Activated CD4-positive, alpha-beta T cell treated with anti-CD3 and anti-CD28 coated beads for 48 hours (primary cell): ENCODE data around the gene SERGEF.

Experiments used
- DNase-seq: peaks from one replicate; pipeline ENCODE4 v3.0.0-alpha.2; 2020

The SERGEF gene

GRCh38 chr11:17807034-17807433 is 205.8 kb downstream of the SERGEF start:
- no peak for DNase-seq

- no peak for DNase-seq
Measured at GRCh38 chr11:17805873-17806272, 207.0 kb downstream of the SERGEF start.

- DNase-seq: no peak
Measured at GRCh38 chr11:17805043-17805442, 207.8 kb downstream of the SERGEF start.

- no peak for DNase-seq
Measured at GRCh38 chr11:17803754-17804334, 209.0 kb downstream of the SERGEF start.

GRCh38 chr11:17802491-17802890 is 210.4 kb downstream of the SERGEF start:
- DNase-seq: no peak

- DNase-seq: no peak
Measured at GRCh38 chr11:17801166-17801565, 211.7 kb downstream of the SERGEF start.

- no peak for DNase-seq
Measured at GRCh38 chr11:17799147-17799546, 213.7 kb downstream of the SERGEF start.

GRCh38 chr11:17798716-17799115 is 214.1 kb downstream of the SERGEF start:
- no peak for DNase-seq

GRCh38 chr11:17798253-17798652 is 214.6 kb downstream of the SERGEF start:
- no peak for DNase-seq

GRCh38 chr11:17796154-17796553 is 216.7 kb downstream of the SERGEF start:
- DNase-seq: no peak

GRCh38 chr11:17794981-17795380 is 217.9 kb downstream of the SERGEF start:
- DNase-seq: no peak

- DNase-seq: no peak
Measured at GRCh38 chr11:17793642-17794170, 219.1 kb downstream of the SERGEF start.

- DNase-seq: no peak
Measured at GRCh38 chr11:17792161-17792560, 220.7 kb downstream of the SERGEF start.

- no peak for DNase-seq
Measured at GRCh38 chr11:17791144-17791543, 221.7 kb downstream of the SERGEF start.

GRCh38 chr11:17790453-17790852 is 222.4 kb downstream of the SERGEF start:
- no peak for DNase-seq

- no peak for DNase-seq
Measured at GRCh38 chr11:17788084-17788483, 224.8 kb downstream of the SERGEF start.

- DNase-seq: no peak
Measured at GRCh38 chr11:17786824-17787525, 225.9 kb downstream of the SERGEF start.

- DNase-seq: no peak
Measured at GRCh38 chr11:17783878-17784277, 229.0 kb downstream of the SERGEF start.

- no peak for DNase-seq
Measured at GRCh38 chr11:17782603-17783337, 230.1 kb downstream of the SERGEF start.

GRCh38 chr11:17782145-17782544 is 230.7 kb downstream of the SERGEF start:
- DNase-seq: no peak

GRCh38 chr11:17781626-17782025 is 231.2 kb downstream of the SERGEF start:
- DNase-seq: no peak

- DNase-seq: no peak
Measured at GRCh38 chr11:17781221-17781620, 231.6 kb downstream of the SERGEF start.

GRCh38 chr11:17780668-17781067 is 232.2 kb downstream of the SERGEF start:
- DNase-seq: no peak
